ENCODE measurements around the gene PAQR8. TPM values are rescaled to one million over a fixed set of nuclear protein-coding genes. Genes with fewer than 3 reads are reported as not detected.

Gene PAQR8
- total RNA-seq, 1 experiment from 2014 or later = 3.7 TPM

DNA sequence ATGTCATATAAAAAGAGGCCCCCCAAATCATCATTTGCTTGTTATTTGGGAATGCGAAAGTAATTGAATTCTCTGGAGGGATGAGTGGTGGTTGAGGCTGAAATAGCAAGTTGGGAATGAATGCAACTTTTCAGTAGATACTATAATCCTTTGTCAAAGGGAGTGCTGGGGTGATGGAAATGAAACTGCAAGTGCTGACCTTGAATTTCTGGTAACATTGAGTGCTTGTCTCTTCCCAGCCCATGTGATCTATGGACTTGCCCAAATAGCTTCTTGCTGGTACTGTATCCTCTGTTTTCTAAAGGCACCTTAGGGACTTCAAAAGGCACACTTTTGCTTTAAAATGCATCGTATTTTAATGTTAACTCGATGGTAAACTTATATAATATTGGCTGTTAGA lies 14.8 kb downstream of the PAQR8 start:
- Histone ChIP-seq H3K9me2 (ENCODE audit: insufficient read depth) (no peaks in the 10 kb centered on the region), H3K27me3 (ENCODE audit: insufficient read depth, low read depth) (no peaks in the 10 kb centered on the region), H3K4me2 (no peak overlapping the region), H3K27ac (no peak overlapping the region), H3K4me3 (no peak overlapping the region), H3K9me3 (ENCODE audit: insufficient read depth, low read depth) (no peaks in the 10 kb centered on the region), H4K20me1 (ENCODE audit: insufficient read depth) (no peaks in the 10 kb centered on the region), H2AFZ (no peak overlapping the region), H3K79me2 (ENCODE audit: low read depth) (no peaks in the 10 kb centered on the region), H3K36me3 (ENCODE audit: low read depth) (no peaks in the 10 kb centered on the region), H3K4me1 (replicated peaks; ENCODE audit: insufficient read depth) (no peaks in the 10 kb centered on the region), H3F3A (ENCODE audit: insufficient read depth, low read depth) (no peaks in the 10 kb centered on the region)
- intact Hi-C loops (cut with micrococcal nuclease; ENCODE audit: unreplicated experiment) = no loop called here
- TF ChIP-seq, protein P1, sequence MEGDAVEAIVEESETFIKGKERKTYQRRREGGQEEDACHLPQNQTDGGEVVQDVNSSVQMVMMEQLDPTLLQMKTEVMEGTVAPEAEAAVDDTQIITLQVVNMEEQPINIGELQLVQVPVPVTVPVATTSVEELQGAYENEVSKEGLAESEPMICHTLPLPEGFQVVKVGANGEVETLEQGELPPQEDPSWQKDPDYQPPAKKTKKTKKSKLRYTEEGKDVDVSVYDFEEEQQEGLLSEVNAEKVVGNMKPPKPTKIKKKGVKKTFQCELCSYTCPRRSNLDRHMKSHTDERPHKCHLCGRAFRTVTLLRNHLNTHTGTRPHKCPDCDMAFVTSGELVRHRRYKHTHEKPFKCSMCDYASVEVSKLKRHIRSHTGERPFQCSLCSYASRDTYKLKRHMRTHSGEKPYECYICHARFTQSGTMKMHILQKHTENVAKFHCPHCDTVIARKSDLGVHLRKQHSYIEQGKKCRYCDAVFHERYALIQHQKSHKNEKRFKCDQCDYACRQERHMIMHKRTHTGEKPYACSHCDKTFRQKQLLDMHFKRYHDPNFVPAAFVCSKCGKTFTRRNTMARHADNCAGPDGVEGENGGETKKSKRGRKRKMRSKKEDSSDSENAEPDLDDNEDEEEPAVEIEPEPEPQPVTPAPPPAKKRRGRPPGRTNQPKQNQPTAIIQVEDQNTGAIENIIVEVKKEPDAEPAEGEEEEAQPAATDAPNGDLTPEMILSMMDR (conservative IDR thresholded peaks at IDR 0.05) = no peak
- TF ChIP-seq EZH2 (IDR thresholded peaks at IDR 0.05; ENCODE audit: low read depth) = no peak
- POLR2A ChIA-PET (ENCODE audit: unreplicated experiment) = no interaction called here
- no TSS peak for BruUV-seq (replicated peaks)
- DNase-seq = no peak
- CTCF ChIA-PET = no interaction called here

DNA sequence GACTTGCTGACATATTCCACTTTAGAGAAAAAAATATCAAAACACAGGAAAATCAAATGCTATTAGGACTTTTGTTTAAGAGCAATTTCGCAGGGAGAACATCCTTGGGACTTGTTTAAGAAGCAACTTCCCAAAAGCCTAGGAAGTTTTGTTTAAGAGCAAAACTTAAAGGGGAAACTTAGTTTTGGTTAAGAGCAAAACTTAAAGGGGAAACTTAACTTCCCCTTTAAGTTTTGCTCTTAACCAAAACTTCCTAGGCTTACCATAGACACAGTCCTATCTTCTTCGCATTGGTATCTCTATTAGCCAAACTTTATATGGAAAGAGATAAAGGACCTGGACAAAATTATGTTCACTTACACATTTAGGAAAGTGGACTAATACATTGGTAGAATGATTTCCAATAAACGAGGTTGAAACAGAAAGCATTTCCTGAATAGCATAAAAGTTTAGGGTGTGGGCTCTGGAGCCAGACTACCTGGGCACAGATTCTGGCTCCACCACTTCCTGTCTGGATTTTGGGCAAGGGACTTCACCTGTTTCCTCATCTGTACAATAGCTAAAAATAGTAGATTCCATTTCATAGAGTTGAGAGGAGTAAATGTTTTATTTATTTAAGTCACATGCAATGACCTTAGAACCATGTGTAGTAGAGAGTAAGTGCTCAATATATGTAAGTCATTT lies 15.7 kb downstream of the PAQR8 start:
- DNase-seq = no peak
- H3K4me1 ChIP-seq (replicated peaks; ENCODE audit: insufficient read depth) = no peaks in the 10 kb centered on the region
- H3K79me2 ChIP-seq (ENCODE audit: low read depth) = no peaks in the 10 kb centered on the region
- TF ChIP-seq, protein P1 (conservative IDR thresholded peaks at IDR 0.05) = no peak
- TF ChIP-seq EZH2 (IDR thresholded peaks at IDR 0.05; ENCODE audit: low read depth) = no peak
- no peak overlapping the region for H3K4me2 ChIP-seq
- H3K27ac ChIP-seq = no peak overlapping the region
- ChIA-PET CTCF (no interaction called here), POLR2A (ENCODE audit: unreplicated experiment) (no interaction called here)
- H3F3A ChIP-seq (ENCODE audit: insufficient read depth, low read depth) = no peaks in the 10 kb centered on the region
- intact Hi-C loops (cut with micrococcal nuclease; ENCODE audit: unreplicated experiment) = no loop called here
- no peaks in the 10 kb centered on the region for H3K27me3 ChIP-seq (ENCODE audit: insufficient read depth, low read depth)
- no peak overlapping the region for H3K4me3 ChIP-seq
- no peaks in the 10 kb centered on the region for H3K9me3 ChIP-seq (ENCODE audit: insufficient read depth, low read depth)
- no peaks in the 10 kb centered on the region for H4K20me1 ChIP-seq (ENCODE audit: insufficient read depth)
- no peak overlapping the region for H2AFZ ChIP-seq
- no peaks in the 10 kb centered on the region for H3K9me2 ChIP-seq (ENCODE audit: insufficient read depth)
- H3K36me3 ChIP-seq (ENCODE audit: low read depth) = no peaks in the 10 kb centered on the region
- no TSS peak for BruUV-seq (replicated peaks)

DNA sequence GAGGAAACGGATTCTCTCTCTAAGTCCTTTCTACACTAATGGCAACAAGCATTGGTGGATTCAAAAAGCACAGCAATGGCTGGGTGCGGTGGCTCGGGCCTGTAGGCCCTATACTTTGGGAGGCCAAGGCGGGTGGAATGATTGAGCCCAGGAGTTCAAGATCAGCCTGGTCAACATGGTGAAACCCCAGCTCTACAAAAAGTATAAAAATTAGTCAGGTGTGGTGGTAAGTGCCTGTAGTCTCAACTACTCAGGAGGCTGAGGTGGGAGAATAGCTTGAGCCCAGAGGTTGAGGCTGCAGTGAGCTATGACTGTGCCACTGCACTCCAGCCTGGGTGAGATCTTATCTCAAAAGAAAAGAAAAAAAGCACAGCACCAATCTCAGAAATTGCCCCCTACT lies 19.3 kb downstream of the PAQR8 start:
- BruUV-seq (replicated peaks) = no TSS peak
- no peak overlapping the region for H3K4me2 ChIP-seq
- no peaks in the 10 kb centered on the region for H3K36me3 ChIP-seq (ENCODE audit: low read depth)
- CTCF ChIA-PET = no interaction called here
- peaks cover 6% of the 10 kb centered on the region for H3K4me1 ChIP-seq (replicated peaks; ENCODE audit: insufficient read depth)
- intact Hi-C loops (cut with micrococcal nuclease; ENCODE audit: unreplicated experiment) = no loop called here
- H3K27ac ChIP-seq = no peak overlapping the region
- no peaks in the 10 kb centered on the region for H3K27me3 ChIP-seq (ENCODE audit: insufficient read depth, low read depth)
- no peak overlapping the region for H2AFZ ChIP-seq
- no peaks in the 10 kb centered on the region for H3F3A ChIP-seq (ENCODE audit: insufficient read depth, low read depth)
- no peak overlapping the region for H3K4me3 ChIP-seq
- TF ChIP-seq, protein P1 (conservative IDR thresholded peaks at IDR 0.05) = no peak
- TF ChIP-seq EZH2 (IDR thresholded peaks at IDR 0.05; ENCODE audit: low read depth) = no peak
- DNase-seq = no peak
- H4K20me1 ChIP-seq (ENCODE audit: insufficient read depth) = no peaks in the 10 kb centered on the region
- no peaks in the 10 kb centered on the region for H3K9me2 ChIP-seq (ENCODE audit: insufficient read depth)
- H3K9me3 ChIP-seq (ENCODE audit: insufficient read depth, low read depth) = no peaks in the 10 kb centered on the region
- no peaks in the 10 kb centered on the region for H3K79me2 ChIP-seq (ENCODE audit: low read depth)
- POLR2A ChIA-PET (ENCODE audit: unreplicated experiment) = interaction anchor here (0.7 kb wide), 1 partner anchor 40 kb away, joined by 10 read pairs; no protein-coding TSS in a partner anchor

Measured in PC-9 (cell line).